Erythroblast (primary cell): ENCODE results near the gene DNAJC11.

Experiments used
- GATA1 ChIP-seq: IDR thresholded peaks from 2 replicates; pipeline ENCODE4 v1.6.1; 2011; ENCODE audit warnings: low read depth, mild to moderate bottlenecking, control low read depth, low read length, moderate library complexity
- POLR2A ChIP-seq: IDR thresholded peaks from 2 replicates; pipeline ENCODE4 v1.6.1; 2011; ENCODE audit warnings: mild to moderate bottlenecking, low read length

- TF ChIP-seq POLR2A = no peak
- no peak for TF ChIP-seq GATA1
Measured at GRCh38 chr1:6683434-6683833, 18.2 kb downstream of the DNAJC11 start.
